ENCODE measurements around the gene ANKRD63. TPM values are rescaled to one million over a fixed set of nuclear protein-coding genes. Genes with fewer than 3 reads are reported as not detected.

Gene ANKRD63
- total and polyA plus RNA-seq, 9 of the 15 experiments (the other 6 are each of a cell fraction or from before 2014, with no cell fraction given), result 1.3 to 2.0 (median 1.8) TPM; not detected in 6

GRCh38 chr15:40232625-40233070 is 50.2 kb downstream of the ANKRD63 start (continued):
- TF ChIP-seq ETS1 (conservative IDR thresholded peaks at IDR 0.05; ENCODE audit: control insufficient read depth, low read depth, low read length) (no peak), TCFL5 (CRISPR knock-in tag; conservative IDR thresholded peaks at IDR 0.05) (no peak), ZNF561 (CRISPR knock-in tag; conservative IDR thresholded peaks at IDR 0.05) (no peak), ELK3 (CRISPR knock-in tag; IDR thresholded peaks at IDR 0.05) (no peak), CTBP1 (IDR thresholded peaks at IDR 0.05; ENCODE audit: borderline replicate concordance) (peak; percentile 26; the same call in 1 of the 2 replicates), POLR2AphosphoS5 (IDR thresholded peaks at IDR 0.05; ENCODE audit: control insufficient read depth, insufficient read depth, low read depth, low read length) (no peak), SAP30 (IDR thresholded peaks at IDR 0.05; ENCODE audit: borderline replicate concordance, insufficient read depth, low read depth, low read length, poor library complexity, severe bottlenecking) (no peak), CSDE1 (IDR thresholded peaks at IDR 0.05) (no peak), EP300 (IDR thresholded peaks at IDR 0.05; ENCODE audit: low read length) (no peak), ZNF121 (CRISPR knock-in tag; conservative IDR thresholded peaks at IDR 0.05) (no peak), ELF2 (CRISPR knock-in tag; IDR thresholded peaks at IDR 0.05) (0 out of 2 replicates have a peak, but pooled peaks have one; percentile 41), ZKSCAN3 (CRISPR knock-in tag; IDR thresholded peaks at IDR 0.05) (no peak), COPS2 (conservative IDR thresholded peaks at IDR 0.05) (no peak), ZNF184 (CRISPR knock-in tag; IDR thresholded peaks at IDR 0.05) (no peak), RFX5 (IDR thresholded peaks at IDR 0.05; ENCODE audit: low read depth, low read length) (no peak), ZNF232 (CRISPR knock-in tag; IDR thresholded peaks at IDR 0.05) (no peak), DDX20 (tag; IDR thresholded peaks at IDR 0.05; ENCODE audit: low read depth) (no peak), ZNF316 (IDR thresholded peaks at IDR 0.05) (no peak), ZNF318 (IDR thresholded peaks at IDR 0.05; ENCODE audit: borderline replicate concordance in 1 of 2, low read depth in 1 of 2) (no peak)

All from K562 (cell line).